NB4 (cell line): Measurements from ENCODE around the gene THAP12.

Experiments used
- CTCF ChIP-seq: IDR thresholded peaks from one replicate; pipeline ENCODE4 v1.5.1; 2012; ENCODE audit warnings: low read depth, low read length
- MYC ChIP-seq: IDR thresholded peaks from 2 replicates; pipeline ENCODE4 v1.6.1; 2011; ENCODE audit warnings: low read depth, low read length
- POLR2A ChIP-seq: IDR thresholded peaks from 2 replicates; pipeline ENCODE4 v1.6.1; 2011; ENCODE audit warnings: mild to moderate bottlenecking; ENCODE audit not compliant: insufficient read length; ENCODE audit errors: extremely low read depth

- no peak for TF ChIP-seq CTCF
- TF ChIP-seq POLR2A, result no peak
- TF ChIP-seq MYC, result no peak
Measured at GRCh38 chr11:76424379-76424778, 43.4 kb upstream of the THAP12 start.
